B cell (primary cell): ENCODE data around the gene MVB12B. TPM values are rescaled to one million over a fixed set of nuclear protein-coding genes. Genes with fewer than 3 reads are reported as not detected.

Experiments used
- ATAC-seq: fragments of 200-7000 bp; cut with Tn5 transposase; one replicate; pipeline ENCODE4 v1.10.0; 2021; ENCODE audit warnings: low read depth, mild to moderate bottlenecking, moderate number of reproducible peaks, moderate library complexity
- CTCF ChIA-PET: fragments of 350-600 bp; sonication (Branson Sonifier 250); formaldehyde crosslinking; loops from one replicate; lab custom pipeline; 2021; ENCODE audit warnings: antibody characterized with exemption, inconsistent platforms; lab: Charles Lee
- POLR2A ChIA-PET: fragments of 350-600 bp; sonication (Branson Sonifier 250); formaldehyde crosslinking; loops from one replicate; lab custom pipeline; 2021; ENCODE audit warnings: antibody characterized with exemption; lab: Charles Lee
- DNase-seq: peaks from one replicate; pipeline ENCODE4 v3.0.0; 2013
- H2AFZ ChIP-seq: 2 replicates; pipeline ENCODE4 v1.6.1; 2012; ENCODE audit warnings: mild to moderate bottlenecking, low read depth, low read length; ENCODE audit not compliant: insufficient read depth, poor library complexity, severe bottlenecking
- H3K27ac ChIP-seq, 2 donors: 1 replicate in 1 of 2; 2 replicates in 1 of 2; pipeline ENCODE4 v1.5.1; 2012 to 2013; ENCODE audit warnings: low read length in 2 of 2, mild to moderate bottlenecking in 2 of 2, moderate library complexity in 1 of 2
- H3K27me3 ChIP-seq, 4 experiments: fragments of 200-600 bp in 1 of 4; sonication (generic) in 1 of 4; replicated peaks in 1 of 4; 1 replicate in 2 of 4; 2 replicates in 2 of 4; pipeline versions ENCODE4 v1.6.1 to v1.7.0; 2013 to 2016; ENCODE audit warnings: low read length in 3 of 4, mild to moderate bottlenecking in 2 of 4, mixed read lengths in 1 of 4, moderate library complexity in 1 of 4; ENCODE audit not compliant: insufficient read depth in 4 of 4, control insufficient read depth in 3 of 4; ENCODE audit errors: control extremely low read depth in 1 of 4
- H3K36me3 ChIP-seq, 2 experiments: replicated peaks in 1 of 2; 1 replicate in 1 of 2; 2 replicates in 1 of 2; pipeline versions ENCODE4 v1.6.1 to v1.7.1; 2013; ENCODE audit warnings: low read length in 1 of 2; ENCODE audit not compliant: insufficient read depth in 2 of 2, control insufficient read depth in 1 of 2; ENCODE audit errors: control extremely low read depth in 1 of 2, extremely low read depth in 1 of 2
- H3K4me1 ChIP-seq, 2 donors: fragments of 200-600 bp in 1 of 2; sonication (generic) in 1 of 2; 1 replicate in 1 of 2; 2 replicates in 1 of 2; pipeline versions ENCODE4 v1.5.1 to v1.6.1; 2013 to 2017; ENCODE audit warnings: low read length in 2 of 2; ENCODE audit not compliant: control insufficient read depth in 2 of 2, insufficient read depth in 2 of 2
- H3K4me2 ChIP-seq: replicated peaks from 2 replicates; pipeline ENCODE3; 2012; ENCODE audit warnings: mild to moderate bottlenecking, low read depth, low read length; ENCODE audit not compliant: poor library complexity, severe bottlenecking
- H3K4me3 ChIP-seq, 5 experiments: fragments of 200-600 bp in 1 of 5; sonication (generic) in 1 of 5; 1 replicate in 3 of 5; 2 replicates in 2 of 5; pipeline versions ENCODE4 v1.5.1 to v1.7.0; 2011 to 2016; ENCODE audit warnings: low read length in 4 of 5, mild to moderate bottlenecking in 4 of 5, low read depth in 2 of 5, control low read depth in 1 of 5, moderate library complexity in 1 of 5; ENCODE audit not compliant: insufficient read depth in 1 of 5; ENCODE audit errors: control extremely low read depth in 1 of 5, extremely low read depth in 1 of 5
- H3K79me2 ChIP-seq: fragments of 200-600 bp; sonication (generic); one replicate; pipeline ENCODE4 v1.6.0; 2016; ENCODE audit warnings: low read length; ENCODE audit not compliant: control insufficient read depth, insufficient read depth
- H3K9ac ChIP-seq: fragments of 200-600 bp; sonication (generic); 2 replicates; pipeline ENCODE4 v1.6.1; 2017; ENCODE audit warnings: mild to moderate bottlenecking, low read length, moderate library complexity
- H3K9me3 ChIP-seq, 3 donors: one replicate each; pipeline versions ENCODE4 v1.6.1 to v1.7.1; 2013; ENCODE audit warnings: low read length in 2 of 3; ENCODE audit not compliant: control insufficient read depth in 2 of 3, insufficient read depth in 1 of 3; ENCODE audit errors: control extremely low read depth in 1 of 3
- H4K20me1 ChIP-seq: 2 replicates; pipeline ENCODE4 v1.6.0; 2012; ENCODE audit warnings: mild to moderate bottlenecking, low read length; ENCODE audit not compliant: insufficient read depth, control insufficient read depth, poor library complexity, severe bottlenecking
- H3K27ac Mint-ChIP-seq: one replicate; pipeline ENCODE4 v1.8.0; 2021; ENCODE audit warnings: mixed read lengths
- H3K27me3 Mint-ChIP-seq: one replicate; pipeline ENCODE4 v1.8.0; 2021; ENCODE audit warnings: mixed read lengths
- H3K4me1 Mint-ChIP-seq: one replicate; pipeline ENCODE4 v1.8.0; 2021; ENCODE audit warnings: mixed read lengths
- H3K4me3 Mint-ChIP-seq: one replicate; pipeline ENCODE4 v1.8.0; 2021; ENCODE audit warnings: mixed read lengths
- H3K9me3 Mint-ChIP-seq: one replicate; pipeline ENCODE4 v1.8.0; 2022; ENCODE audit warnings: mixed read lengths; ENCODE audit not compliant: insufficient read depth
- CTCF ChIP-seq: fragments of 200-600 bp; IDR thresholded peaks from one replicate; pipeline ENCODE4 v1.8.0; 2022; ENCODE audit warnings: antibody characterized with exemption, mild to moderate bottlenecking
- EZH2 ChIP-seq: IDR thresholded peaks from 2 replicates; pipeline ENCODE4 v1.6.1; 2012; ENCODE audit warnings: borderline replicate concordance, low read depth, mild to moderate bottlenecking, moderate library complexity, low read length; ENCODE audit not compliant: insufficient read depth, poor library complexity, severe bottlenecking
- WGBS: methylation state at CpG from one replicate; pipeline ENCODE4 v1.1.5; 2013; ENCODE audit warnings: missing lambda C conversion rate; ENCODE audit not compliant: insufficient coverage; 5-methylcytosine and 5-hydroxymethylcytosine counted together
- intact Hi-C: fragments of 100-400 bp; cut with micrococcal nuclease; formaldehyde crosslinking; loops from one replicate; pipeline ENCODE4 v1.10.0; 2022
- polyA plus RNA-seq: library from polyadenylated mRNA; depleted of rRNA; stranded (reverse); fragments of >200 nt; gene quantifications from 2 replicates; pipeline ENCODE4 v1.2.3, GENCODE V29; 2012
- total RNA-seq, 2 donors: library from RNA; stranded (reverse); fragments of 120-200 nt in 1 of 2; gene quantifications; 1 replicate in 1 of 2; 2 replicates in 1 of 2; pipeline versions ENCODE4 v1.2.3 to v1.2.4, GENCODE V29; 2013 to 2022

The MVB12B gene
- total and polyA plus RNA-seq, 2 donors (not counting 1 experiment from before 2014, with no cell fraction given), result 1.2 to 9.8 TPM

GRCh38 chr9:126388964-126389708 is 62.5 kb downstream of the MVB12B start:
- no peaks in the 10 kb centered on the region for H3K9me3 Mint-ChIP-seq
- intact Hi-C loops, result no loop called here
- no peaks in the 10 kb centered on the region for H3K27me3 Mint-ChIP-seq
- Histone ChIP-seq H3K9me3 (no peaks in the 10 kb centered on the region), H3K27me3 (no peaks in the 10 kb centered on the region), H3K4me1 (peaks cover 9 to 11% of the 10 kb centered on the region in 2 donors), H3K36me3 (no peaks in the 10 kb centered on the region), H3K4me3 (no peak overlapping the region), H2AFZ (no peak overlapping the region), H3K4me2 (peak overlapping the region; percentile 28), H4K20me1 (no peaks in the 10 kb centered on the region), H3K9ac (no peak overlapping the region), H3K79me2 (no peaks in the 10 kb centered on the region), H3K27ac (no peak overlapping the region)
- no peak overlapping the region for H3K27ac Mint-ChIP-seq
- CTCF ChIA-PET, result interaction anchor here (1.9 kb wide), 1 partner anchor 9 kb away, joined by 6 read pairs; no protein-coding TSS in a partner anchor
- TF ChIP-seq CTCF, result no peak
- TF ChIP-seq EZH2, result no peak
- DNase-seq, result no peak
- no peak for ATAC-seq
- WGBS, result 98% methylated on average over 8 of the region's 8 CpGs
- POLR2A ChIA-PET, result no interaction called here
- peaks cover 10% of the 10 kb centered on the region for H3K4me1 Mint-ChIP-seq
- no peak overlapping the region for H3K4me3 Mint-ChIP-seq

- DNase-seq, result peak; percentile 36
- ATAC-seq, result peak; percentile 43
- H3K9ac ChIP-seq, result no peak overlapping the region
Measured at GRCh38 chr9:126389992-126390391, 63.4 kb downstream of the MVB12B start.

More at GRCh38 chr9:126389992-126390391, 63.4 kb downstream of the MVB12B start:
- TF ChIP-seq EZH2 (no peak), CTCF (no peak)
- H3K27ac Mint-ChIP-seq, result no peak overlapping the region
- H3K4me3 ChIP-seq, result no peak overlapping the region
- peaks cover 9 to 11% of the 10 kb centered on the region in 2 donors for H3K4me1 ChIP-seq
- ChIA-PET CTCF (no interaction called here), POLR2A (no interaction called here)
- peaks cover 10% of the 10 kb centered on the region for H3K4me1 Mint-ChIP-seq
- H3K27ac ChIP-seq, result no peak overlapping the region
- no peaks in the 10 kb centered on the region for H3K27me3 Mint-ChIP-seq
- H3K9me3 ChIP-seq, result no peaks in the 10 kb centered on the region
- 0% methylated on average over 2 of the region's 2 CpGs for WGBS
- intact Hi-C loops, result no loop called here
- H3K79me2 ChIP-seq, result no peaks in the 10 kb centered on the region
- no peak overlapping the region for H2AFZ ChIP-seq
- no peak overlapping the region for H3K4me3 Mint-ChIP-seq
- H3K4me2 ChIP-seq, result peak overlapping the region; percentile 28
- H4K20me1 ChIP-seq, result no peaks in the 10 kb centered on the region
- no peaks in the 10 kb centered on the region for H3K9me3 Mint-ChIP-seq
- no peaks in the 10 kb centered on the region for H3K36me3 ChIP-seq
- no peaks in the 10 kb centered on the region for H3K27me3 ChIP-seq
